ENCODE results near the gene PITRM1.

The PITRM1 gene

GRCh38 chr10:3149918-3150317 is 22.7 kb downstream of the PITRM1 start:
- Histone ChIP-seq H2AFZ (ENCODE audit: low read depth, low read length, severe bottlenecking) (no peak overlapping the region), H4K20me1 (ENCODE audit: low read depth, low read length) (no peaks in the 10 kb centered on the region), H3F3A (ENCODE audit: insufficient read depth) (no peaks in the 10 kb centered on the region), H3K9ac (ENCODE audit: low read length) (no peak overlapping the region), H3K27ac (ENCODE audit: low read depth, low read length) (no peak overlapping the region), H3K4me3 (ENCODE audit: insufficient read depth, low read length, poor library complexity, severe bottlenecking) (no peak overlapping the region), H3K27me3 (ENCODE audit: low read length) (no peaks in the 10 kb centered on the region), H3K9me2 (replicated peaks; ENCODE audit: insufficient read depth, low read length) (no peaks in the 10 kb centered on the region), H3K36me3 (ENCODE audit: low read length) (0 out of 2 replicates have a peak, but pooled peaks cover 2% of the 10 kb centered on the region), H3K9me3 (ENCODE audit: insufficient read depth, low read length) (no peaks in the 10 kb centered on the region), H3K4me2 (ENCODE audit: low read depth, low read length, poor library complexity, severe bottlenecking) (no peak overlapping the region), H3K79me2 (ENCODE audit: insufficient read depth, low read length) (no peaks in the 10 kb centered on the region)
- TF ChIP-seq CTCF (IDR thresholded peaks at IDR 0.05; ENCODE audit: insufficient read depth, low read length, poor library complexity, severe bottlenecking) = no peak
- no peak for TF ChIP-seq EZH2phosphoT487 (conservative IDR thresholded peaks at IDR 0.05; ENCODE audit: low read length)

GRCh38 chr10:3148994-3149393 is 23.6 kb downstream of the PITRM1 start:
- Histone ChIP-seq H4K20me1 (ENCODE audit: low read depth, low read length) (no peaks in the 10 kb centered on the region), H3K36me3 (ENCODE audit: low read length) (0 out of 2 replicates have a peak, but pooled peaks cover 2% of the 10 kb centered on the region), H2AFZ (ENCODE audit: low read depth, low read length, severe bottlenecking) (no peak overlapping the region)

GRCh38 chr10:3148041-3148440 is 24.5 kb downstream of the PITRM1 start:
- H3K4me2 ChIP-seq (ENCODE audit: low read depth, low read length, poor library complexity, severe bottlenecking) = no peak overlapping the region
- no peak overlapping the region for H3K4me3 ChIP-seq (ENCODE audit: insufficient read depth, low read length, poor library complexity, severe bottlenecking)
- H4K20me1 ChIP-seq (ENCODE audit: low read depth, low read length) = no peaks in the 10 kb centered on the region
- no peak overlapping the region for H3K27ac ChIP-seq (ENCODE audit: low read depth, low read length)
- no peaks in the 10 kb centered on the region for H3K9me2 ChIP-seq (replicated peaks; ENCODE audit: insufficient read depth, low read length)
- H3K27me3 ChIP-seq (ENCODE audit: low read length) = no peaks in the 10 kb centered on the region
- H2AFZ ChIP-seq (ENCODE audit: low read depth, low read length, severe bottlenecking) = no peak overlapping the region
- no peaks in the 10 kb centered on the region for H3K9me3 ChIP-seq (ENCODE audit: insufficient read depth, low read length)
- H3F3A ChIP-seq (ENCODE audit: insufficient read depth) = no peaks in the 10 kb centered on the region
- TF ChIP-seq EZH2phosphoT487 (conservative IDR thresholded peaks at IDR 0.05; ENCODE audit: low read length) (no peak), CTCF (IDR thresholded peaks at IDR 0.05; ENCODE audit: insufficient read depth, low read length, poor library complexity, severe bottlenecking) (no peak)
- H3K9ac ChIP-seq (ENCODE audit: low read length) = no peak overlapping the region
- H3K79me2 ChIP-seq (ENCODE audit: insufficient read depth, low read length) = no peaks in the 10 kb centered on the region
- H3K36me3 ChIP-seq (ENCODE audit: low read length) = 0 out of 2 replicates have a peak, but pooled peaks cover 2% of the 10 kb centered on the region

More at GRCh38 chr10:3148994-3149393, 23.6 kb downstream of the PITRM1 start:
- Histone ChIP-seq H3K27ac (ENCODE audit: low read depth, low read length) (no peak overlapping the region), H3K9me3 (ENCODE audit: insufficient read depth, low read length) (no peaks in the 10 kb centered on the region), H3K4me3 (ENCODE audit: insufficient read depth, low read length, poor library complexity, severe bottlenecking) (no peak overlapping the region), H3K9me2 (replicated peaks; ENCODE audit: insufficient read depth, low read length) (no peaks in the 10 kb centered on the region), H3K4me2 (ENCODE audit: low read depth, low read length, poor library complexity, severe bottlenecking) (no peak overlapping the region), H3K79me2 (ENCODE audit: insufficient read depth, low read length) (no peaks in the 10 kb centered on the region), H3K9ac (ENCODE audit: low read length) (no peak overlapping the region), H3F3A (ENCODE audit: insufficient read depth) (no peaks in the 10 kb centered on the region), H3K27me3 (ENCODE audit: low read length) (no peaks in the 10 kb centered on the region)
- no peak for TF ChIP-seq EZH2phosphoT487 (conservative IDR thresholded peaks at IDR 0.05; ENCODE audit: low read length)
- TF ChIP-seq CTCF (IDR thresholded peaks at IDR 0.05; ENCODE audit: insufficient read depth, low read length, poor library complexity, severe bottlenecking) = no peak

All from SU-DHL-6 (cell line).